Activated naive CD4-positive, alpha-beta T cell (primary cell): Measurements from ENCODE around the gene PCDH9.

Experiments
- DNase-seq, 4 experiments: peaks; one replicate each; lab custom pipeline; 2025; lab: John Stamatoyannopoulos, UW

Gene PCDH9

GRCh38 chr13:67086260-67086659 lies 143.9 kb downstream of the PCDH9 start:
- no peak for DNase-seq

GRCh38 chr13:67084066-67084465 lies 146.1 kb downstream of the PCDH9 start:
- DNase-seq, result no peak

GRCh38 chr13:67083519-67083918 lies 146.6 kb downstream of the PCDH9 start:
- DNase-seq, result no peak

- no peak for DNase-seq
Observed at GRCh38 chr13:67080351-67080750, 149.8 kb downstream of the PCDH9 start.

- no peak for DNase-seq
Observed at GRCh38 chr13:67078062-67078461, 152.1 kb downstream of the PCDH9 start.

GRCh38 chr13:67077132-67077531 lies 153.0 kb downstream of the PCDH9 start:
- no peak for DNase-seq

GRCh38 chr13:67076378-67076777 lies 153.8 kb downstream of the PCDH9 start:
- no peak for DNase-seq

GRCh38 chr13:67075239-67075638 lies 154.9 kb downstream of the PCDH9 start:
- DNase-seq, result no peak

- DNase-seq, result no peak
Observed at GRCh38 chr13:67071918-67072598, 158.1 kb downstream of the PCDH9 start.

- DNase-seq, result no peak
Observed at GRCh38 chr13:67070306-67070705, 159.8 kb downstream of the PCDH9 start.

GRCh38 chr13:67069117-67069767 lies 160.9 kb downstream of the PCDH9 start:
- no peak for DNase-seq

- no peak for DNase-seq
Observed at GRCh38 chr13:67064920-67065319, 165.2 kb downstream of the PCDH9 start.

GRCh38 chr13:67063036-67063435 lies 167.1 kb downstream of the PCDH9 start:
- DNase-seq, result no peak

- DNase-seq, result no peak
Observed at GRCh38 chr13:67062160-67062559, 168.0 kb downstream of the PCDH9 start.

- DNase-seq, result no peak
Observed at GRCh38 chr13:67061750-67062149, 168.4 kb downstream of the PCDH9 start.

GRCh38 chr13:67052550-67053490 lies 177.3 kb downstream of the PCDH9 start:
- no peak for DNase-seq

GRCh38 chr13:67049744-67050143 lies 180.4 kb downstream of the PCDH9 start:
- no peak for DNase-seq

GRCh38 chr13:67048821-67049150 lies 181.3 kb downstream of the PCDH9 start:
- no peak for DNase-seq

- DNase-seq, result no peak
Observed at GRCh38 chr13:67048084-67048820, 181.9 kb downstream of the PCDH9 start.

GRCh38 chr13:67045357-67045756 lies 184.8 kb downstream of the PCDH9 start:
- DNase-seq, result no peak

GRCh38 chr13:67043901-67044300 lies 186.2 kb downstream of the PCDH9 start:
- no peak for DNase-seq

GRCh38 chr13:67042556-67042955 lies 187.6 kb downstream of the PCDH9 start:
- no peak for DNase-seq
